ENCODE results near the gene MCF2L.

The MCF2L gene

GRCh38 chr13:113141601-113141970 is 172.6 kb downstream of the MCF2L start:
- no peak for DNase-seq

DNA sequence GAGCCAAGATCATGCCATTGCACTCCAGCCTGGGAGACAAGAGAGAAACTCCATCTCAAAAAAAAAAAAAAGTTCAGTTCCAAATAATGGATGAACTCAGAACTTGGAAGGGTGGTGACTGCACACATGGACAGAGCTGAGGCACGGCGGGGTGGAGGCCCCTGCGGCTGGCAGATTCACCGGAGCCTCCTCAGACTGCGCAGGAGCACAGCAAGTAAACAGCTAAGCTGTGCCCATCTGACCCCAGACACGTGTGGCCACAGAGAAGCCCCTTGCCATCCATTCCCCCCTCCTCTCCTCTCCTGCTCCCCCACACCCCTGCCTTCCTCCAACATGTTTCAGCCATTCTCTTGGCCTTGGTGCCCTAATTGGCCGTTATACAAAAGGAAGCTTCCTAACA is 173.9 kb downstream of the MCF2L start:
- DNase-seq = no peak

DNA sequence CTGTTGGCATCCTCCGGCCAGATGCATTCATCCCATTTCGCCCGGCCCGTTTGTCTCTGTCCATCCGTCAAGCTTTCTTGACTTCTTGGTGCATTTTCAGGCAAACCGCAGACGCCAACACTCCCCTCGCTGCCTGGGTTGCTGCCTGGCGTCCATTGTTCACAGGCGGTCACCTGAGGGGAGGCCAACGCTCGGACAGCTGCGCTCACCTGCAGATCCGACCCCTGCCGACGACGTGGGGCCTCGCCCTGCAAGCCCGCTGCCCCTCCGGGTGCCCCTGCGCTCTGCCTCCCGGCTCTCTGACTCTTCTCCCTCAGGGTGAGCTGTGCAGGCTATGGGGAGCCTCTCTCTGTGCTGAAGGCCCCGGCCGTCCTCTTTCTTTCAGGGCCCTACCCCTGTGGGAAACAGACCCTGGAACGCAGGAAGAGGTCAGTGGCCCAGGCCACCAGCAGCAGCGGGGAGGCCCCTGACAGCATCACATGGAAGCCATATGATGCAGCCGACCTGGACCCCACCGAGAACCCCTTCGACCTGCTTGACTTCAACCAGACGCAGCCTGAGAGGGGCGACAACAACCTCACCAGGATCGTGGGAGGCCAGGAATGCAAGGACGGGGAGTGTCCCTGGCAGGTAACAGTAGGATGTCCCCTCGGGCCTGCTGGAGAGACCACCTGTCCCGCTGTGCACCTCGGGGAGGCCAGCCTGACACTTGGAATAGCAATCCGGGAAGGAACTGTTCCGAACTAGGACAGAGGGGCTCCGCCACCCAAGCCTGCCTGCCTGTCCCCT is 174.6 kb downstream of the MCF2L start:
- DNase-seq = no peak

- DNase-seq = no peak
These were observed 175.2 kb downstream of the MCF2L start for GRCh38 chr13:113144255-113144629.

- no peak for DNase-seq
These were observed 176.5 kb downstream of the MCF2L start for GRCh38 chr13:113145496-113145895.

DNA sequence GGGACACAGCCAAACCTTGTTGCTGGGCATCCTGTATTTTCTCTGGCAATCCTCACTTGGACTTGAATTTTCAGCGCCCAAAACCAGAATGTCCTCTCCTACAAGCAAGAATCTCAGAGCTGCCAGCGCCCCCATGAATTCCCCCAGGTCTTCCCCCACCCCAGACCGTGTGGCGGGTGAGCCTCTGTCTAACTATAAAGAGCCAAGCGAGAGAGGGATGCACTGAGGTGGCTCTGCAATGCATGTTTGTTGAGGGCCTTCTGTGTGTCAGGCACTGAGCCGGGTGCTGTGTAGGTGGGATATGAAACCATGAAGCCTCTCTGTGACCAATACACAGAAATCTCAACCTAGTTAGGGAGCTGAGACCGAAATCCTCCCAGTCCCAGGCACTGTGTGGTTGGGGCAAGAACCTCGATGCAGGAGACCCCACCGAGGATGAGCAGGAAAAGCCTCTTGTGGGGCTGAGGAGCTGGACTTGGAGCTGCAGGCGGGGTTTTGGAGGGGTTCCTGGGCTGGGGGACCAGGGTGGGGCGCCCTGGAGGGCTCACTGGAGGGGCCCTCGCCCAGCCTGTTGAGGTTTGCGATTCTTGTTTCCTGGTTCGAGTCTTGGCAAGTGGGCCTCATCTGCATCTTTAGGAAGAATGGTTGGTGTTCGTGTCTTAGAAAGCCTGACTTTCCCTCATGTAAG is 177.0 kb downstream of the MCF2L start:
- DNase-seq = no peak

- no peak for DNase-seq
These were observed 177.7 kb downstream of the MCF2L start for GRCh38 chr13:113146750-113147149.

- DNase-seq = no peak
These were observed 178.2 kb downstream of the MCF2L start for GRCh38 chr13:113147206-113147605.

- no peak for DNase-seq
These were observed 179.4 kb downstream of the MCF2L start for GRCh38 chr13:113148407-113148806.

DNA sequence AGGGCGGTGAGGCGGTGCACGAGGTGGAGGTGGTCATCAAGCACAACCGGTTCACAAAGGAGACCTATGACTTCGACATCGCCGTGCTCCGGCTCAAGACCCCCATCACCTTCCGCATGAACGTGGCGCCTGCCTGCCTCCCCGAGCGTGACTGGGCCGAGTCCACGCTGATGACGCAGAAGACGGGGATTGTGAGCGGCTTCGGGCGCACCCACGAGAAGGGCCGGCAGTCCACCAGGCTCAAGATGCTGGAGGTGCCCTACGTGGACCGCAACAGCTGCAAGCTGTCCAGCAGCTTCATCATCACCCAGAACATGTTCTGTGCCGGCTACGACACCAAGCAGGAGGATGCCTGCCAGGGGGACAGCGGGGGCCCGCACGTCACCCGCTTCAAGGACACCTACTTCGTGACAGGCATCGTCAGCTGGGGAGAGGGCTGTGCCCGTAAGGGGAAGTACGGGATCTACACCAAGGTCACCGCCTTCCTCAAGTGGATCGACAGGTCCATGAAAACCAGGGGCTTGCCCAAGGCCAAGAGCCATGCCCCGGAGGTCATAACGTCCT is 180.0 kb downstream of the MCF2L start:
- no peak for DNase-seq
